Measurements from ENCODE around the gene ZBTB8B.
A peak's percentile ranks its signal among the peaks of the same experiment; 100 is the strongest.

ZBTB8B gene

DNA sequence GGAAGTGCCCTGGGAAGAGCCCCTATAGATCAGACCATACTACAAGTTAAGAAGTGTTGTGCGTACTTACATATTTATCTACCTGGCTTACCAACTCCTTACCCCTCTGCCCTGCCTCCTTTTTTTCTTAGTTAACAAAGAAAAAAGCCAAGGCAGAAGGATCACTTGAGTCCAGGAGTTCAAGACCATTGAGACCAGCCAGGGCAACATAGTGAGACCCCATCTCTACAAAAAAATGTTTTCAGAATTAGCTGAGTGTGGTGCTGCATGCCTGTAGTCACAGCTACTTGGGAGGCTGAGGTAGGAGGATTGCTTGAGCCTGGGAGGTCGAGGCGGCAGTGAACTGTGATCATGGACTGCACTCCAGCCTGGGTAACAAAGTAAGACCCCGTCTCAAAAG, 1.9 kb downstream of the ZBTB8B start:
- TF ChIP-seq GATA3 (IDR thresholded peaks at IDR 0.05; ENCODE audit: low read depth, low read length) (no peak), GATA2 (IDR thresholded peaks at IDR 0.05; ENCODE audit: low read depth, low read length) (no peak)

DNA sequence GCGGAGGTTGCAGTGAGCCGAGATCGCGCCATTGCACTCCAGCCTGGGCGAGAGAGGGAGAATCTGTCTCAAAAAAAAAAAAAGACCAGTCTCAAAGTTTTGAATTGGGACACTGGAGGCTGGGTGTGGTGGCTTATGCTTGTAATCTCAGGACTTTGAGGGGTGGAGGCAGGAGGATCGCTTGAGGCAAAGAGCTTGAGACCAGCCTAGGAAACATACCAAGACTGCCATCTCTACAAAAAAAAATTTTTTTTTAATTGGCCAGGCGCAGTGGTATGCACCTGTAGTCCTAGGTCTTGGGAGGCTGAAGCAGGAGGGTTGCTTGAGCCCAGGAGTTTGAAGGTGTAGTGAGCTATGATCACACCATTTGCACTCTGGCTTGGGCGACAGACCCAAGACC, 3.9 kb downstream of the ZBTB8B start:
- no peak for TF ChIP-seq GATA3 (IDR thresholded peaks at IDR 0.05; ENCODE audit: low read depth, low read length)
- no peak for TF ChIP-seq GATA2 (IDR thresholded peaks at IDR 0.05; ENCODE audit: low read depth, low read length)

DNA sequence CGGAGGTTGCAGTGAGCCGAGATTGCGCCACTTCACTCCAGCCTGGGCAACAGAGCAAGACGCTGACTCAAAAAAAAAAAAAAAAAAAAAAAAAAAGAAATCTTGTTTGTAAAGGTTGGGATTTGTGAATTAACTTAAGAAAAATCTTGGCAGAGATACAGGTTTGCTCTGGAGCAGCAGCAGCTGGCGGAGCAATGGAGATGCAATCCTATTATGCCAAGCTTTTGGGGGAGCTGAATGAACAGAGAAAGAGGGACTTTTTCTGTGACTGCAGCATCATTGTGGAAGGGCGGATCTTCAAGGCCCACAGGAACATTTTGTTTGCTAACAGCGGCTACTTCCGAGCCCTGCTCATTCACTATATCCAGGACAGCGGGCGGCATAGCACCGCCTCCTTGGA, 5.6 kb downstream of the ZBTB8B start:
- no peak for TF ChIP-seq GATA3 (IDR thresholded peaks at IDR 0.05; ENCODE audit: low read depth, low read length)
- TF ChIP-seq GATA2 (IDR thresholded peaks at IDR 0.05; ENCODE audit: low read depth, low read length), result no peak

DNA sequence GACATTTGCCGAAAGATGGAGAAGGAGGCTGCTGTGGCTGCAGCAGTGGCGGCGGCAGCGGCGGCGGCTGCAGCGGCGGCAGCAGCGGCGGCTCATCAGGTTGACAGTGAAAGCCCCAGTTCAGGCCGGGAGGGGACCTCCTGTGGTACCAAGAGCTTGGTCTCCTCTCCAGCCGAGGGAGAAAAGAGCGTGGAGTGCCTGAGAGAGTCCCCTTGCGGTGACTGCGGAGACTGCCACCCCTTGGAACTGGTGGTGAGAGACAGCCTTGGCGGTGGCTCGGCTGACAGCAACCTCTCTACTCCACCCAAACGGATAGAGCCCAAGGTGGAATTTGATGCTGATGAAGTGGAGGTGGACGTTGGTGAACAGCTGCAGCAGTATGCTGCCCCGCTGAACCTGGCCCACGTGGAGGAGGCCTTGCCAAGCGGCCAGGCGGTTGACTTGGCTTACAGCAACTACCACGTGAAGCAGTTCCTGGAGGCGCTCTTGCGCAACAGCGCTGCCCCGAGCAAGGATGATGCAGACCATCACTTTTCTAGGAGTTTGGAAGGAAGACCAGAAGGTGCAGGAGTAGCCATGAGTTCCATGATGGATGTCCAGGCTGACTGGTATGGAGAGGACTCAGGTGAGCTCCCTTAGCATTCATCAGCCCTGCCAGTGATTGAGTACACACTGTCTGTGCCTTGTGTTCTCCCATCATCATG, 6.3 kb downstream of the ZBTB8B start:
- no peak for TF ChIP-seq GATA3 (IDR thresholded peaks at IDR 0.05; ENCODE audit: low read depth, low read length)
- no peak for TF ChIP-seq GATA2 (IDR thresholded peaks at IDR 0.05; ENCODE audit: low read depth, low read length)

DNA sequence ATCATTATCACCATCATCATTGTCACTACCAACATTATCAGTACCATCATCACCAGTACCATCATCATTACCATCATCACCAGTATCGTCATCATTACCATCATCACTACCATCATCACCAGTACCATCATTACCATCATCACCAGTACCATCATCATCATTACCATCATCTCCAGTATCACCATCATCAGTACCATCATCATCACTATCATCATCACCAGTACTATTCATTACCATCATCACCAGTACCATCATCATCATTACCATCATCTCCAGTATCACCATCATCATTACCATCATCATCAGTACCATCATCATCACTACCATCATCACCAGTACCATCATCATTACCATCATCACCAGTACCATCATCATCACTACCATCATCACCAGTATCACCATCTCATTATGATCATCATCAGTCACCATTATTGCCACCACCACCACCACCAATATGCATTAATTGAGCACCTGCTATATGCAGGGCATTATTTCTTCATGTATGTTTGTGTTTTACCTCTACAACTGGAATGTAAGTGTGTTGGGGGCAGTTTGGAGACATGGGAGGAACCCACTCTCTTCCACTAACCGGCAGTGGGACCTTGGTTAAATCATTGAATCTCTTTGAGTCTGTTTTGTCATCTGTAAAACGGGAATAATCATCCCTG, 7.0 kb downstream of the ZBTB8B start:
- TF ChIP-seq GATA3 (IDR thresholded peaks at IDR 0.05; ENCODE audit: low read depth, low read length) (no peak), GATA2 (IDR thresholded peaks at IDR 0.05; ENCODE audit: low read depth, low read length) (no peak)

DNA sequence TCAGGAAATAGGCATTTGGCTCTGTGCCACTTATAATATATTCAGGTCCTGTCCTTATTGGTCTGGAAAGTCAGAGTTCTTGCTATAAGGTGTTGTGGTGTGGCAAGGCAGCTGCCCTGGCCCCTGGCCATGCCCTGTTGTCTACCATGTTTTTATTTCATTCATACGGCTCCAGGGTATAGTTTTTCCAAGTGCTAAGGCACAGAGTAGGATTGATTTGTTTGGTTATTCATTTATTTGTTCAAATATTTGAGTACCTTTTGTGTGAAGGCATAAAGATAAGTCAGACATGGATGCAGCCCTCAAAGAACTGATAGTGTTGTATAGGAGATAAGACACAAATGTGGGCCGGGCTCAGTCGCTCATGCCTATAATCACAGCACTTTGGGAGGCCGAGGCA, 10.1 kb downstream of the ZBTB8B start:
- no peak for TF ChIP-seq GATA2 (IDR thresholded peaks at IDR 0.05; ENCODE audit: low read depth, low read length)
- TF ChIP-seq GATA3 (IDR thresholded peaks at IDR 0.05; ENCODE audit: low read depth, low read length), result no peak

DNA sequence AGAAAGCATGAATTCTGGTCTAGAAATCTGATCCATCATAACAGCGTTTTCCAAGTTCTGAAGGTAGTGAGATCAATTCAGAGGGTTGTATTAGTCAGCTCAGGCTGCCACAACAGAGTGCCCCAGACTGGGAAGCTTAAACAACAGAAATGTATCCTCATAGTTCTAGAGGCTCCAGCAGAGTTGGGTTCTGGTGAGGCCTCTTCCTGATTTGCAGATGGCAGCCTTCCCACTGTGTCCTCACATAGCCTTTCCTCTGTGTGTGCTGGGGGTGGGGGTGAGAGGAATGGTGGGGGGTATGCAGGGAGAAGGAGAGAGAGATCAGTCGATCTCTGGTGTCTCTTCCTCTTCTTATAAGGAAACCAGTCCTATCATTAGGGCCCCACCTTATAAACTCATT, 15.1 kb downstream of the ZBTB8B start:
- TF ChIP-seq GATA2 (IDR thresholded peaks at IDR 0.05; ENCODE audit: low read depth, low read length) (no peak), GATA3 (IDR thresholded peaks at IDR 0.05; ENCODE audit: low read depth, low read length) (no peak)

DNA sequence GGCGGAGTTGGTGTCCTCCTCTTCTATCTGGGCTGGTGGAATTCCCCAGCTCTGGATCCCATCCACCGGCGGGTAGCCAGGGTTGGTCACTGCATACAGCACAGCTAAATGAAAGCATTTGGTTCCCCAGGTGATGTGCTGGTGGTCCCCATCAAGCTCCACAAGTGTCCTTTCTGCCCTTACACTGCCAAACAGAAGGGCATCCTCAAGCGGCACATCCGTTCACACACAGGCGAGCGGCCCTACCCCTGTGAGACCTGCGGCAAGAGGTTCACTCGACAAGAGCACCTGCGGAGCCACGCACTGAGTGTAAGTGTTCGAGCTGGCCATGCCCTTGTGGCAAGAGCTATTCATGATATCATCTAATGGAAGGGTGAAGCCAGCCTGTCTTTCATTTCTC, 15.9 kb downstream of the ZBTB8B start:
- TF ChIP-seq GATA3 (IDR thresholded peaks at IDR 0.05; ENCODE audit: low read depth, low read length) (no peak), GATA2 (IDR thresholded peaks at IDR 0.05; ENCODE audit: low read depth, low read length) (no peak)

DNA sequence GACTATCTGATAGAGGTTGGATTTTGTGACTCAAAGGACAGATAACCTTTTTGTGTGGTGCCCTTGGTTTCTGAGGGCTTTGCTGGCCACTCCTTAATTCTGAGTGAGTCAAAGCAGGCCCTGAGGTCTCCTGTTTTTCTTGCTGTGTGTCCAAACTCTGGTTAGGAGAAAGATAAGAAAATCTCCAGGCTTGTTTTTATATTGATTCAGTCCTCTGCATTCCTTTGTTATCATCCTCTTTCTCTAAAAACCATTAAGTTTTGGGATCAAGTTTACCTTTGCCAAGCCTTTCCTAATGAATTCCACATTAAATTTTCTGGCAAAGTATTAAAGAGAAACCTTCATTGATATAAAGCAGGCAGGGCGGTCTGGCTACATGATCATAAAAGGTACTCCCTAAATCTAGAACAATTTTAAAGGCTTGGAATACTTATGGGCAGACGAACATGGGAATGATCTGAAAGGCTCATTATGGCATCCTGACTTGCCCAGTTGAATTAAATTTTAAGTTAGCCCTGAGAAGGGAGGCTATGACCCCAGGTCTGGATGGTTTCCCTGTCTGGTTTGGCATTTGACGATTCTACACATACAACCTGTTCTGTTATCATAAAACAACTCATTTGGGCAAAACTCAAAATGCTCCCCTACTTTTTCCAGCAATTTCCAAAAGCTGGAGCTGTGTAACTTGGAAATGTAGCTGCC, 20.8 kb downstream of the ZBTB8B start:
- TF ChIP-seq GATA3 (IDR thresholded peaks at IDR 0.05; ENCODE audit: low read depth, low read length), result no peak
- TF ChIP-seq GATA2 (IDR thresholded peaks at IDR 0.05; ENCODE audit: low read depth, low read length), result no peak

DNA sequence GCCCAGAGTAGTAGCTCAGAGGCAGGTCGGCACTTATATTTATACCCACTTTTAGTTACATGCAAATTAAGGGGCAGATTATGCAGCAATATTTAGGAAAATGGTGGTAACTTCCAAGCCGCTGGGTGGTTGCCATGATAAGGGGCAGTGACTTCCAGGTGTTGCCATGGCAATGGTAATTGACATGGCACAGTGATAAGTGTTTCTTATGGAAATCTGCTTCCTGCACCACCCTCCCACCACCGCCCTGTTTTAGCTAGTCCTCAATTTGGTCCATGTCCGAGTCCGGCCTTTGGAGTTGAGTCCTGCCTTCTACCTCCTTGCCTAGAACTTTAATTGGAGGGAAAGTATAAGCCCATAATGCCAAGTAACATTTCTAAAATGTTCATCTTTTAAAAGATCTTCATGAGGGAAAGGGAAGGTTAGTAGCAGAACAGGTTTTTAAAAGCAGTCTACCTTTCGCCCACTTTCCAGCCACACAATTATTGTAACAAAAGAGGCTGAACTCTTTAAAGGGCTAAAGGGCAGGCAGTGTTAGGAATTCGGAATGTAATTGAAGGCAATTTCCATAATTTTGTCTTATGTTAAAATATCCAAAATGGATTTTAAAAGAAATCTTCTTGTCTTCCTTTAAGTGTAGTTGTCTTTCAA, 21.7 kb downstream of the ZBTB8B start:
- no peak for TF ChIP-seq GATA2 (IDR thresholded peaks at IDR 0.05; ENCODE audit: low read depth, low read length)
- TF ChIP-seq GATA3 (IDR thresholded peaks at IDR 0.05; ENCODE audit: low read depth, low read length), result no peak

DNA sequence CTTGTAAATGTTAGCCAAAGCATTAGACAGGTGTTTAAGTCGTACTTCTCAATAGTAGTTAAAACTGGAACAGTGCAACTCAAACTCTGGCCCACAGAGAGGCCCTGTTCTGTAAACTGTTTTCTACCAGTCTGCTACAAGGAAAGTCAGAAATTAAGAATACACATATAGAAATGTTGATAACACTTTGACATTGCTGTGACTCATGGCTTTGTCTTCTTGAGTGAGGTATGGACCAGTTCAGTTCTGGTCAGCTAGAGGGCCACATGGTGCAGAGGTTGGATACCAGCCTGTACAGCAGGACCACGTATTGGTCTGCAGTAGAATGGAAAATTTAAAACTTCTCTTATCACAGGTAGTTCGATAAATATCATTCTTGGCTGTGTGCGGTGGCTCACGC, 22.3 kb downstream of the ZBTB8B start:
- TF ChIP-seq GATA2 (IDR thresholded peaks at IDR 0.05; ENCODE audit: low read depth, low read length) (no peak), GATA3 (IDR thresholded peaks at IDR 0.05; ENCODE audit: low read depth, low read length) (no peak)

DNA sequence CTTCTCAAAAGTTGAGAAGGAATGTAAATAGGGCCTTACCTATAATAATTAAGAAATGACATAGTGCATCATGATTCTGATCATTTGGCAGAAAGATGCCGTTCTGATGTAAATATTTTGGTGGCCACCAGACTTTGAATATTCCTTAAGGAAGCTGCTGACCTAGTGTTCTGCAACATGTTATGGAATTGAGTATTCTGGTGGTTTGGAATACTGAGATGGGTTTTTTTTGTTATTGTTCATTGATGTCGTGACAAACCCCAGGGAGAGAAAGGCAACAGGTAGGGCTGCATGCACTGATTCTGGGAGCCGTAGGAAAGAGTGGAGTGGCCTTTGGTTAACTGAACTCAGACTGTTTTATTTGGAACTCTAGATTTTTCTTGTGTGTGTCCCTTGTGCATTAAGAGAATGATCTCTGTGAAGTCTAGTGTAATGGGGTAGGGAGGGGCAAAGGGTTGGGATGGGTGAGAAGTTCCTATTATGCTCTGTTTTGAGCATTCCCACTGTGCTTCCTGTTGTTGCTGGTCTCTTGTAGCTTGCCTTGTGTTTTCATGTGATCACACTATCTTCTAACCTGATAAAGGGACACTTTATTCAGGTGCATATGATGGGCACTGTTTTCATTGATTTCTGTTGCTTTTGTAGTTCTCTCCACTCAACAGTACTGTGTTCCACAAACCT, 25.0 kb downstream of the ZBTB8B start:
- TF ChIP-seq GATA2 (IDR thresholded peaks at IDR 0.05; ENCODE audit: low read depth, low read length) (no peak), GATA3 (IDR thresholded peaks at IDR 0.05; ENCODE audit: low read depth, low read length) (no peak)

DNA sequence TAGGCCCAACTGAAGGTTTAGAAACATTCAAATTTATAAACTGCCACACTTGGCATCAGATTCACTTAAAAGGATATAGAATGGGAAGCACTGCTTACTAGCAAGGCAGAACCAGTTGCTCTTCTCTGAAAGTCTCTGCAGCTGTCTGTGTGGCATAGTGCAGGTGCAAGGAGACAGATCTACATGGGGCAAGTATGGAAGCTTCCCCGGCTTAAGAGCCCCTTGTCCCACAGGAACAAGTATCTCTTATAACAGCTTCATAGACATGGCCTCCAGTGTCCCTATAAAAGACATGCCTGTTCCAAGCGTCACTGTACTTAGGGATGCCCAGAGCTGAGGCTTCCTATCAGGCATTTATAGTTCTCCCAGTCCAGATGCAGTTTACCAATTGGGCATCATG, 26.5 kb downstream of the ZBTB8B start:
- TF ChIP-seq GATA2 (IDR thresholded peaks at IDR 0.05; ENCODE audit: low read depth, low read length) (no peak), GATA3 (IDR thresholded peaks at IDR 0.05; ENCODE audit: low read depth, low read length) (no peak)

DNA sequence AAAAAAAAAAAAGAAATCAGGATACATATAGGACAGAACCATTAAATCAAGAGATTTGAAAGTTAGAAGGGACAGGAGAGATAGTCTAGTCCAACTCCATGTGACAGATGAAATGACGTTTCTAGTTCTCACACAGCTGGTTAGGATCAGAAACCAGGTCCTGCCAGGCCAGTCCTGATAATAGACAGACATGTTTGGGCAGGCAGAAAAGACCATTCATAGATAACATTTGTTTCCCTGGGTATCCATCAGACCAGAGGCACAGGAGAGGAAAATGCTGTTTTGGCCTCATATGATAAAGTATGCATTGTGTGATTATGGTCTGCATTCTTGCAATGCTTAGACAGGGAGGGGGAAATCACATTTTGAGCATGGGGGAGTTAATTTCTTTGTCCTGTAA, 29.3 kb downstream of the ZBTB8B start:
- TF ChIP-seq GATA3 (IDR thresholded peaks at IDR 0.05; ENCODE audit: low read depth, low read length) (peak; percentile 57; the same call in 1 of the 2 replicates), GATA2 (IDR thresholded peaks at IDR 0.05; ENCODE audit: low read depth, low read length) (peak; percentile 91)

Data from SH-SY5Y (cell line).